IMR-90 (cell line): ENCODE data around the gene CNOT2.

Source experiments
- BHLHE40 ChIP-seq: fragments of 150-350 bp; IDR thresholded peaks from 2 replicates; pipeline ENCODE4 v1.6.1; 2016; ENCODE audit warnings: mild to moderate bottlenecking, low read depth, low read length
- CEBPB ChIP-seq: IDR thresholded peaks from 2 replicates; pipeline ENCODE4 v1.6.1; 2012; ENCODE audit warnings: low read depth, low read length, improper control_type of control experiment
- CHD1 ChIP-seq: IDR thresholded peaks from 2 replicates; pipeline ENCODE4 v1.6.1; 2012; ENCODE audit warnings: low read depth, low read length, improper control_type of control experiment
- ELK1 ChIP-seq: fragments of 150-350 bp; IDR thresholded peaks from 2 replicates; pipeline ENCODE4 v1.6.1; 2016; ENCODE audit warnings: low read depth, mild to moderate bottlenecking, low read length, moderate library complexity, borderline replicate concordance
- FOS ChIP-seq: fragments of 150-350 bp; IDR thresholded peaks from 2 replicates; pipeline ENCODE4 v1.6.1; 2016; ENCODE audit warnings: low read depth, low read length
- MAFK ChIP-seq: IDR thresholded peaks from 2 replicates; pipeline ENCODE4 v1.6.1; 2012; ENCODE audit warnings: low read depth, low read length, improper control_type of control experiment
- MAZ ChIP-seq: IDR thresholded peaks from 2 replicates; pipeline ENCODE4 v1.6.1; 2012; ENCODE audit warnings: low read depth, mild to moderate bottlenecking, low read length, improper control_type of control experiment, moderate library complexity, borderline replicate concordance
- MXI1 ChIP-seq: IDR thresholded peaks from 2 replicates; pipeline ENCODE4 v1.6.1; 2012; ENCODE audit warnings: low read depth, mild to moderate bottlenecking, low read length, moderate library complexity, borderline replicate concordance
- POLR2A ChIP-seq: IDR thresholded peaks from 2 replicates; pipeline ENCODE4 v1.6.1; 2012; ENCODE audit warnings: mild to moderate bottlenecking, low read depth, low read length
- RAD21 ChIP-seq: IDR thresholded peaks from 2 replicates; pipeline ENCODE4 v1.6.1; 2012; ENCODE audit warnings: low read length, improper control_type of control experiment
- RCOR1 ChIP-seq: IDR thresholded peaks from 2 replicates; pipeline ENCODE4 v1.6.1; 2012; ENCODE audit warnings: mild to moderate bottlenecking, low read length, improper control_type of control experiment; ENCODE audit not compliant: insufficient replicate concordance
- RFX5 ChIP-seq: IDR thresholded peaks from 2 replicates; pipeline ENCODE4 v1.8.0; 2012; ENCODE audit warnings: low read depth, mild to moderate bottlenecking, low read length, moderate library complexity
- SMC3 ChIP-seq: fragments of 150-350 bp; IDR thresholded peaks from 2 replicates; pipeline ENCODE4 v1.6.1; 2016; ENCODE audit warnings: low read depth, mild to moderate bottlenecking, antibody characterized with exemption, low read length, moderate library complexity
- TF ChIP-seq, protein P1 (sequence below): conservative IDR thresholded peaks from 2 replicates; pipeline ENCODE4 v1.5.1; 2012; ENCODE audit warnings: mild to moderate bottlenecking, low read depth, low read length, improper control_type of control experiment

- TF ChIP-seq RAD21 (no peak), CHD1 (no peak), CEBPB (no peak), MXI1 (no peak), POLR2A (no peak), SMC3 (no peak), BHLHE40 (no peak), ELK1 (no peak), MAZ (no peak), RCOR1 (no peak), FOS (no peak), RFX5 (no peak), MAFK (no peak)
- TF ChIP-seq, protein P1, sequence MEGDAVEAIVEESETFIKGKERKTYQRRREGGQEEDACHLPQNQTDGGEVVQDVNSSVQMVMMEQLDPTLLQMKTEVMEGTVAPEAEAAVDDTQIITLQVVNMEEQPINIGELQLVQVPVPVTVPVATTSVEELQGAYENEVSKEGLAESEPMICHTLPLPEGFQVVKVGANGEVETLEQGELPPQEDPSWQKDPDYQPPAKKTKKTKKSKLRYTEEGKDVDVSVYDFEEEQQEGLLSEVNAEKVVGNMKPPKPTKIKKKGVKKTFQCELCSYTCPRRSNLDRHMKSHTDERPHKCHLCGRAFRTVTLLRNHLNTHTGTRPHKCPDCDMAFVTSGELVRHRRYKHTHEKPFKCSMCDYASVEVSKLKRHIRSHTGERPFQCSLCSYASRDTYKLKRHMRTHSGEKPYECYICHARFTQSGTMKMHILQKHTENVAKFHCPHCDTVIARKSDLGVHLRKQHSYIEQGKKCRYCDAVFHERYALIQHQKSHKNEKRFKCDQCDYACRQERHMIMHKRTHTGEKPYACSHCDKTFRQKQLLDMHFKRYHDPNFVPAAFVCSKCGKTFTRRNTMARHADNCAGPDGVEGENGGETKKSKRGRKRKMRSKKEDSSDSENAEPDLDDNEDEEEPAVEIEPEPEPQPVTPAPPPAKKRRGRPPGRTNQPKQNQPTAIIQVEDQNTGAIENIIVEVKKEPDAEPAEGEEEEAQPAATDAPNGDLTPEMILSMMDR, result no peak
Measured at GRCh38 chr12:70332236-70332635, 89.0 kb downstream of the CNOT2 start.
